Upper lobe of left lung (tissue), 6 donors: ENCODE data around the gene PTPRN2. TPM values are rescaled to one million over a fixed set of nuclear protein-coding genes. Genes with fewer than 3 reads are reported as not detected.

Experiments
- ATAC-seq, 2 donors: fragments of 200-7000 bp; cut with Tn5 transposase; one replicate each; pipeline ENCODE4 v1.9.1; 2022; ENCODE audit warnings: mild to moderate bottlenecking in 2 of 2, moderate library complexity in 2 of 2; ENCODE audit not compliant: low FRiP score in 2 of 2
- DNase-seq, 2 donors: peaks; one replicate each; pipeline ENCODE4 v3.0.0-alpha.2; 2019 to 2020
- H3K27ac ChIP-seq, 4 donors: fragments of 200-600 bp; sonication (generic); one replicate each; pipeline ENCODE4 v1.5.1; 2016 to 2019
- H3K27me3 ChIP-seq, 4 donors: fragments of 200-600 bp; sonication (generic); one replicate each; pipeline ENCODE4 v1.5.1; 2017 to 2019
- H3K36me3 ChIP-seq, 4 donors: fragments of 200-600 bp; sonication (generic); one replicate each; pipeline ENCODE4 v1.5.1; 2016 to 2019
- H3K4me1 ChIP-seq, 4 donors: fragments of 200-600 bp; sonication (generic); one replicate each; pipeline ENCODE4 v1.5.1; 2018 to 2019
- H3K4me3 ChIP-seq, 4 donors: fragments of 200-600 bp; sonication (generic); one replicate each; pipeline ENCODE4 v1.5.1; 2017 to 2019; ENCODE audit warnings: mild to moderate bottlenecking in 2 of 4, moderate library complexity in 1 of 4
- H3K9me3 ChIP-seq, 4 donors: fragments of 200-600 bp; sonication (generic); one replicate each; pipeline ENCODE4 v1.5.1; 2018 to 2019
- EP300 ChIP-seq, 4 donors: sonication (generic); formaldehyde crosslinking; IDR thresholded peaks; one replicate each; pipeline ENCODE4 v1.5.1; 2017; ENCODE audit warnings: antibody characterized with exemption in 4 of 4, control low read depth in 2 of 4
- POLR2A ChIP-seq, 4 donors: fragments of 450-650 bp; IDR thresholded peaks; one replicate each; pipeline ENCODE4 v1.5.1; 2016 to 2017; ENCODE audit warnings: antibody characterized with exemption in 4 of 4, mild to moderate bottlenecking in 2 of 4
- POLR2AphosphoS5 ChIP-seq, 2 donors: sonication (generic); formaldehyde crosslinking; IDR thresholded peaks; one replicate each; pipeline ENCODE4 v1.5.1; 2017; ENCODE audit warnings: antibody characterized with exemption in 2 of 2
- WGBS, 2 donors: methylation state at CpG; one replicate each; pipeline ENCODE4 v1.1.5; 2017 to 2018; 5-methylcytosine and 5-hydroxymethylcytosine counted together
- total RNA-seq, 6 donors: library from RNA; depleted of rRNA in 4 of 6; stranded (reverse); fragments of >200 nt in 4 of 6; gene quantifications; one replicate each; pipeline versions ENCODE4 v1.1.0 to v1.2.1, GENCODE V29; 2016 to 2021
- TF ChIP-seq, protein P1 (sequence below), 6 experiments: fragments of 450-650 bp in 4 of 6; fragments of 200-600 bp in 2 of 6; sonication (generic) in 2 of 6; IDR thresholded peaks; one replicate each; pipeline ENCODE4 v1.5.1; 2016 to 2019; ENCODE audit warnings: antibody characterized with exemption in 6 of 6
- donor health status: DM: no; HTN: no; CAD: no; lungs with moderate emphysema.
- donor health status: DM: no; HTN: yes; CAD: no; lungs with severe emphysema.

Gene PTPRN2
- total RNA-seq, 6 donors from 2014 or later = 3.3 to 7.9 (median 5.2) TPM

DNA sequence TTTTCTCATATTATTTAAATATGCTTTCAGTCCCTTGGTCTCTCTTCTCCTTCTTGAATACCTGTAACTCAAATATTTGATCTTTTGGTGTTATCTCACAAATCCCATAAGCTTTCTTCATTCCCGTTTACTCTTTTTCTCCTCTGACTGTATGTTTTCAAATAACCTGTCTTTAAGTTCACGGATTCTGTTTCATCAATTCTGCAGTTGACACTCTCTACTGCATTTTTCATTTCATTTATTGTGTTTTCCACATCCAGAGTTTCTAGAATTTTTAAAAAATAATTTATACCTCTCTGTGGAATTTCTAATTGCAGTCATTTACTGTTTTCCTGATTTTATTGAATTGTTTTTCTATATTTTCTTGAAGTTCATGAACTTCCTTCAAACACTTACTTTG, 298.4 kb downstream of the PTPRN2 start:
- no peak for ATAC-seq
- no peaks in the 10 kb centered on the region for H3K4me1 ChIP-seq
- H3K36me3 ChIP-seq = no peaks in the 10 kb centered on the region
- WGBS, 2 donors = 94% methylated on average over 2 of the region's 2 CpGs
- TF ChIP-seq, protein P1, sequence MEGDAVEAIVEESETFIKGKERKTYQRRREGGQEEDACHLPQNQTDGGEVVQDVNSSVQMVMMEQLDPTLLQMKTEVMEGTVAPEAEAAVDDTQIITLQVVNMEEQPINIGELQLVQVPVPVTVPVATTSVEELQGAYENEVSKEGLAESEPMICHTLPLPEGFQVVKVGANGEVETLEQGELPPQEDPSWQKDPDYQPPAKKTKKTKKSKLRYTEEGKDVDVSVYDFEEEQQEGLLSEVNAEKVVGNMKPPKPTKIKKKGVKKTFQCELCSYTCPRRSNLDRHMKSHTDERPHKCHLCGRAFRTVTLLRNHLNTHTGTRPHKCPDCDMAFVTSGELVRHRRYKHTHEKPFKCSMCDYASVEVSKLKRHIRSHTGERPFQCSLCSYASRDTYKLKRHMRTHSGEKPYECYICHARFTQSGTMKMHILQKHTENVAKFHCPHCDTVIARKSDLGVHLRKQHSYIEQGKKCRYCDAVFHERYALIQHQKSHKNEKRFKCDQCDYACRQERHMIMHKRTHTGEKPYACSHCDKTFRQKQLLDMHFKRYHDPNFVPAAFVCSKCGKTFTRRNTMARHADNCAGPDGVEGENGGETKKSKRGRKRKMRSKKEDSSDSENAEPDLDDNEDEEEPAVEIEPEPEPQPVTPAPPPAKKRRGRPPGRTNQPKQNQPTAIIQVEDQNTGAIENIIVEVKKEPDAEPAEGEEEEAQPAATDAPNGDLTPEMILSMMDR (IDR thresholded peaks at IDR 0.05) = no peak
- no peak for TF ChIP-seq POLR2AphosphoS5 (IDR thresholded peaks at IDR 0.05)
- TF ChIP-seq EP300 (IDR thresholded peaks at IDR 0.05) = no peak
- no peak for TF ChIP-seq POLR2A (IDR thresholded peaks at IDR 0.05)
- H3K27ac ChIP-seq = no peak overlapping the region
- H3K4me3 ChIP-seq = no peak overlapping the region
- no peaks in the 10 kb centered on the region for H3K27me3 ChIP-seq
- H3K9me3 ChIP-seq = peaks cover 4 to 40% (median 14%) of the 10 kb centered on the region in 4 donors
- no peak for DNase-seq

GRCh38 chr7:158286210-158286609, 301.4 kb downstream of the PTPRN2 start:
- no peak for ATAC-seq
- H3K9me3 ChIP-seq = peaks cover 4 to 40% (median 14%) of the 10 kb centered on the region in 4 donors
- TF ChIP-seq EP300 (IDR thresholded peaks at IDR 0.05) (no peak), POLR2A (IDR thresholded peaks at IDR 0.05) (no peak), POLR2AphosphoS5 (IDR thresholded peaks at IDR 0.05) (no peak)
- TF ChIP-seq, protein P1 (IDR thresholded peaks at IDR 0.05) = no peak
- no peak for DNase-seq
- no peaks in the 10 kb centered on the region for H3K36me3 ChIP-seq
- no peaks in the 10 kb centered on the region for H3K27me3 ChIP-seq
- H3K4me3 ChIP-seq = no peak overlapping the region
- H3K4me1 ChIP-seq = no peaks in the 10 kb centered on the region
- no peak overlapping the region for H3K27ac ChIP-seq
- 52 to 64% methylated on average over 2 of the region's 2 CpGs for WGBS, 2 donors

GRCh38 chr7:158285383-158285770, 302.2 kb downstream of the PTPRN2 start:
- Histone ChIP-seq H3K27me3 (no peaks in the 10 kb centered on the region), H3K4me3 (no peak overlapping the region), H3K4me1 (no peaks in the 10 kb centered on the region), H3K9me3 (peaks cover 4 to 40% (median 14%) of the 10 kb centered on the region in 4 donors), H3K36me3 (no peaks in the 10 kb centered on the region), H3K27ac (no peak overlapping the region)
- no peak for TF ChIP-seq EP300 (IDR thresholded peaks at IDR 0.05)
- 79 to 84% methylated on average over 8 to 9 of the region's 9 CpGs for WGBS, 2 donors
- DNase-seq (peak in 1 of 2 donors; percentile 51), ATAC-seq (no peak)

DNA sequence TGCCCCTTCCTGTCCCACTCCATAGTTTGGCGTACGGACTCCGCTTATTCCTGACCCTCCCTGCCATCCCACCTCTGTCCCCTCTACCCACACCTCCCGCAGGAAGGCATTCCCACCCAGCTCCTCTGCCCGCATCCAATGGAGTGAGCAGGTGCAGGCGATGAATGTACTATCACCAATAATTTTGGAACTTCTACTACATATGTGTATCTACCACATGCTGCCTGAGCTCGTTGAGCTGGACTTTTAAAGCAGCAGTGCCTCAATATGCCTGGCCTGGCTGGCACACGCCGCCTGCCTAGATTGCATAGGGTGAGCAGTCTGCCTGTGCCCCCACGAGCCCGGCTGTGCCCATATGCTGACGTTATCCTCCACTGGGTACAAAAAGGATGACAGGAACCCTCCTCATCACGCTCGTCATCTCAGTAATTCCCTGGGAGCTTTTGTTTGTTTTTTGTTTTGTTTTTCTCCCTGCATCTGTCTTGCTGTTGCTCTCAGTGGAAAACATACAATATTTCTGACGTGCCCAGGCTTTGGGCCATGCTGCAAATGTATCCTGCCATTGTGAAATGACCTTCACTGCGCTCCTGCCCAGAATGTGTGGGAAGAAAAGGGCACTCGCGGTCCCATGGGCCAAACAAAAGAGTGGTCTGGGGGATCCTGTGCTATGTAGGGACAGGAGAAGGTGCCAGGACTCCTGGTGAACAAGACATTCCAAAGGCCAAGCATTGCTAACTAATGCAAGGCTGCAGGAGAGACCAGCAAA, 302.8 kb downstream of the PTPRN2 start:
- Histone ChIP-seq H3K27me3 (no peaks in the 10 kb centered on the region), H3K4me3 (no peak overlapping the region), H3K4me1 (no peaks in the 10 kb centered on the region), H3K36me3 (no peaks in the 10 kb centered on the region), H3K27ac (no peak overlapping the region), H3K9me3 (peaks cover 4 to 38% (median 14%) of the 10 kb centered on the region in 4 donors)
- DNase-seq (peak in 1 of 2 donors; percentile 46), ATAC-seq (no peak)
- TF ChIP-seq POLR2AphosphoS5 (IDR thresholded peaks at IDR 0.05) (no peak), POLR2A (IDR thresholded peaks at IDR 0.05) (no peak), EP300 (IDR thresholded peaks at IDR 0.05) (no peak)
- TF ChIP-seq, protein P1 (IDR thresholded peaks at IDR 0.05) = no peak
- 78 to 82% methylated on average over 18 of the region's 18 CpGs for WGBS, 2 donors

DNA sequence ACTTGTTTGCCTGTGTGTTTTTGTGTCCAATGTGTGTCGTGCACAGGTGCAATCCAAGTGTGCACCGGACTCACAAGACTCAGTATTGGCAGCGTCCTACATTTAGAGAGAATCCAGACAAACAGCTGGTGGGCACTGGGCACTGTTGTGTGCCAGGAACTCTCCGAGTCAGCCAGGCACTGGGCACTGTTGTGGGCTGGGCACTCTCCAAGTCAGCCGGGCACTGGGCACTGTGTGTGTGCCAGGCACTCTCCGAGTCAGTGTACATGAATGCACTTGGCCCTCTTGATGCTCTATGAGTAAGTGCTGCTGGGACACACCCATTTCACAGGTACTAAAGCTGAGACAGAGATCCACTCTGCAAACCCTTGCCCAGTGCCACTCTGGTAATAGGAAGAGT, 303.5 kb downstream of the PTPRN2 start:
- Histone ChIP-seq H3K4me1 (no peaks in the 10 kb centered on the region), H3K4me3 (no peak overlapping the region), H3K27ac (no peak overlapping the region), H3K9me3 (peaks cover 4 to 31% (median 12%) of the 10 kb centered on the region in 4 donors), H3K36me3 (no peaks in the 10 kb centered on the region), H3K27me3 (no peaks in the 10 kb centered on the region)
- TF ChIP-seq EP300 (IDR thresholded peaks at IDR 0.05) = no peak
- TF ChIP-seq, protein P1 (IDR thresholded peaks at IDR 0.05) = no peak
- no peak for TF ChIP-seq POLR2AphosphoS5 (IDR thresholded peaks at IDR 0.05)
- no peak for TF ChIP-seq POLR2A (IDR thresholded peaks at IDR 0.05)
- 57 to 83% methylated on average over 5 to 6 of the region's 6 CpGs for WGBS, 2 donors
- DNase-seq = peak in 1 of 2 donors; percentile 5
- ATAC-seq = no peak
